Esophagus mucosa (tissue), 1 donor: Measurements from ENCODE around the gene METTL16. TPM values are rescaled to one million over a fixed set of nuclear protein-coding genes. Genes with fewer than 3 reads are reported as not detected.
"Not testable (repeated sequence)": the region's sequence is repeated elsewhere in the genome, so short reads cannot be mapped to it uniquely, and the experiment has no call there.

ENCODE experiments used
- ATAC-seq: fragments of 200-7000 bp; cut with Tn5 transposase; one replicate; pipeline ENCODE4 v1.9.1; 2020
- total RNA-seq: library from RNA; stranded (reverse); gene quantifications from one replicate; pipeline ENCODE4 v1.2.4, GENCODE V29; 2023
- donor health status: DM: yes; HTN: yes; CAD: no.

METTL16 gene
- total RNA-seq, 1 donor from 2014 or later = 20.8 TPM

GRCh38 chr17:2449486-2449885 is 62.2 kb downstream of the METTL16 start:
- no peak for ATAC-seq

- not testable (repeated sequence) for ATAC-seq
Observed at GRCh38 chr17:2447479-2447878, 64.2 kb downstream of the METTL16 start.

- no peak for ATAC-seq
Observed at GRCh38 chr17:2445638-2446037, 66.0 kb downstream of the METTL16 start.

GRCh38 chr17:2444382-2444781 is 67.3 kb downstream of the METTL16 start:
- ATAC-seq = no peak

GRCh38 chr17:2442166-2442565 is 69.5 kb downstream of the METTL16 start:
- ATAC-seq = no peak

- no peak for ATAC-seq
Observed at GRCh38 chr17:2440930-2441329, 70.8 kb downstream of the METTL16 start.

- not testable (repeated sequence) for ATAC-seq
Observed at GRCh38 chr17:2439997-2440396, 71.7 kb downstream of the METTL16 start.

- no peak for ATAC-seq
Observed at GRCh38 chr17:2438823-2439222, 72.9 kb downstream of the METTL16 start.

GRCh38 chr17:2436316-2436905 is 75.3 kb downstream of the METTL16 start:
- ATAC-seq = no peak

GRCh38 chr17:2435862-2436261 is 75.8 kb downstream of the METTL16 start:
- no peak for ATAC-seq

- ATAC-seq = no peak
Observed at GRCh38 chr17:2435181-2435741, 76.4 kb downstream of the METTL16 start.

- no peak for ATAC-seq
Observed at GRCh38 chr17:2433696-2434095, 78.0 kb downstream of the METTL16 start.

GRCh38 chr17:2427910-2428309 is 83.8 kb downstream of the METTL16 start:
- no peak for ATAC-seq

GRCh38 chr17:2427215-2427614 is 84.5 kb downstream of the METTL16 start:
- ATAC-seq = no peak

GRCh38 chr17:2423271-2423670 is 88.4 kb downstream of the METTL16 start:
- ATAC-seq = peak; percentile 90

GRCh38 chr17:2421315-2422147 is 90.2 kb downstream of the METTL16 start:
- peak; percentile 34 for ATAC-seq

GRCh38 chr17:2420176-2420575 is 91.5 kb downstream of the METTL16 start:
- no peak for ATAC-seq

GRCh38 chr17:2419486-2419885 is 92.2 kb downstream of the METTL16 start:
- ATAC-seq = no peak

- no peak for ATAC-seq
Observed at GRCh38 chr17:2418572-2418971, 93.1 kb downstream of the METTL16 start.

- peak; percentile 81 for ATAC-seq
Observed at GRCh38 chr17:2416010-2416734, 95.5 kb downstream of the METTL16 start.

GRCh38 chr17:2415081-2415480 is 96.6 kb downstream of the METTL16 start:
- ATAC-seq = no peak

- ATAC-seq = no peak
Observed at GRCh38 chr17:2414446-2415064, 97.1 kb downstream of the METTL16 start.

GRCh38 chr17:2412561-2413021 is 99.1 kb downstream of the METTL16 start:
- no peak for ATAC-seq
